ENCODE results near the gene C6orf89.

GRCh38 chr6:36968266-36968977 is 82.7 kb downstream of the C6orf89 start:
- no peak for TF ChIP-seq CTCF (IDR thresholded peaks at IDR 0.05; ENCODE audit: poor library complexity, severe bottlenecking)
- no peak for TF ChIP-seq MXI1 (conservative IDR thresholded peaks at IDR 0.05; ENCODE audit: poor library complexity, severe bottlenecking)
- no peak for TF ChIP-seq REST (IDR thresholded peaks at IDR 0.05; ENCODE audit: borderline replicate concordance)
- TF ChIP-seq EP300 (conservative IDR thresholded peaks at IDR 0.05; ENCODE audit: poor library complexity, severe bottlenecking): no peak
- no peak for TF ChIP-seq EZH2 (IDR thresholded peaks at IDR 0.05; ENCODE audit: borderline replicate concordance, insufficient read depth, low read length, poor library complexity, severe bottlenecking)
- TF ChIP-seq POLR2AphosphoS5 (IDR thresholded peaks at IDR 0.05): no peak
- TF ChIP-seq SMC3 (conservative IDR thresholded peaks at IDR 0.05; ENCODE audit: poor library complexity): no peak

Data from neural cell (in vitro differentiated cells).